Brain microvascular endothelial cell (primary cell): ENCODE measurements around the gene TMEM94.

Experiments
- DNase-seq: peaks from one replicate; pipeline ENCODE4 v3.0.0-alpha.2; 2020
- H3K27ac ChIP-seq: fragments of 250-450 bp; sonication (Bioruptor Pico); 2 replicates; pipeline ENCODE4 v1.5.1; 2020; ENCODE audit warnings: mild to moderate bottlenecking, moderate library complexity
- H3K27me3 ChIP-seq: fragments of 250-450 bp; sonication (Bioruptor Pico); replicated peaks from 2 replicates; pipeline ENCODE4 v1.5.1; 2020; ENCODE audit warnings: mild to moderate bottlenecking
- H3K36me3 ChIP-seq: fragments of 250-450 bp; sonication (Bioruptor Pico); replicated peaks from 2 replicates; pipeline ENCODE4 v1.5.1; 2020; ENCODE audit warnings: mild to moderate bottlenecking
- H3K4me3 ChIP-seq: 2 replicates; pipeline ENCODE4 v1.5.1; 2011; ENCODE audit warnings: low read depth, mild to moderate bottlenecking, control low read depth, low read length, moderate library complexity
- in situ Hi-C: cut with HindIII; loops from 2 replicates; pipeline ENCODE4 v1.10.0; 2017; ENCODE audit warnings: low sequenced_read_pairs, low pct_ligation_motif_present
- TF ChIP-seq, protein P1 (sequence below): IDR thresholded peaks from 2 replicates; pipeline ENCODE4 v1.5.1; 2011; ENCODE audit warnings: low read depth, mild to moderate bottlenecking, moderate library complexity, low read length, control low read depth, inconsistent platforms; ENCODE audit errors: missing control alignments

The TMEM94 gene

DNA sequence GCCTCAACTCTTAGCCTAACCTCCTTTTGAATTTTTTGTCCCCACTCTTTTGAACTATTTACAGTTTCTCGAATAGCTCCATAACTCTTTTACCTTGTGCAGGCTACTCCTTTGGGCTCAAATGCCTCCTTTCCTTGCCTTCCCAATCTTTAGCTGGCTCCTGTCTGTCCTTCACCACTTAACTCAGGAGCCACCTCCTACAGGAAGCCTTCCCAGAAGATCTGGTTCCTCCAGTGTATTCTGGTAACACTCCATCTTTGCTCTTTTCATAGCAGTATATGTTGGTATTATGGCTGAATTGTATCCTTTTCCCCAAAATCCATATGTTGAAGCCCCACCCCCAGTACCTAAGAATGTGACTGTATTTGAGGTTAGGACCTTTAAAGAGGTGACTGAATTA, 41.9 kb upstream of the TMEM94 start:
- TF ChIP-seq, protein P1, sequence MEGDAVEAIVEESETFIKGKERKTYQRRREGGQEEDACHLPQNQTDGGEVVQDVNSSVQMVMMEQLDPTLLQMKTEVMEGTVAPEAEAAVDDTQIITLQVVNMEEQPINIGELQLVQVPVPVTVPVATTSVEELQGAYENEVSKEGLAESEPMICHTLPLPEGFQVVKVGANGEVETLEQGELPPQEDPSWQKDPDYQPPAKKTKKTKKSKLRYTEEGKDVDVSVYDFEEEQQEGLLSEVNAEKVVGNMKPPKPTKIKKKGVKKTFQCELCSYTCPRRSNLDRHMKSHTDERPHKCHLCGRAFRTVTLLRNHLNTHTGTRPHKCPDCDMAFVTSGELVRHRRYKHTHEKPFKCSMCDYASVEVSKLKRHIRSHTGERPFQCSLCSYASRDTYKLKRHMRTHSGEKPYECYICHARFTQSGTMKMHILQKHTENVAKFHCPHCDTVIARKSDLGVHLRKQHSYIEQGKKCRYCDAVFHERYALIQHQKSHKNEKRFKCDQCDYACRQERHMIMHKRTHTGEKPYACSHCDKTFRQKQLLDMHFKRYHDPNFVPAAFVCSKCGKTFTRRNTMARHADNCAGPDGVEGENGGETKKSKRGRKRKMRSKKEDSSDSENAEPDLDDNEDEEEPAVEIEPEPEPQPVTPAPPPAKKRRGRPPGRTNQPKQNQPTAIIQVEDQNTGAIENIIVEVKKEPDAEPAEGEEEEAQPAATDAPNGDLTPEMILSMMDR: no peak
- Histone ChIP-seq H3K36me3 (no peaks in the 10 kb centered on the region), H3K27me3 (no peaks in the 10 kb centered on the region), H3K27ac (no peak overlapping the region), H3K4me3 (no peak overlapping the region)
- DNase-seq: no peak
- in situ Hi-C loops: no loop called here

DNA sequence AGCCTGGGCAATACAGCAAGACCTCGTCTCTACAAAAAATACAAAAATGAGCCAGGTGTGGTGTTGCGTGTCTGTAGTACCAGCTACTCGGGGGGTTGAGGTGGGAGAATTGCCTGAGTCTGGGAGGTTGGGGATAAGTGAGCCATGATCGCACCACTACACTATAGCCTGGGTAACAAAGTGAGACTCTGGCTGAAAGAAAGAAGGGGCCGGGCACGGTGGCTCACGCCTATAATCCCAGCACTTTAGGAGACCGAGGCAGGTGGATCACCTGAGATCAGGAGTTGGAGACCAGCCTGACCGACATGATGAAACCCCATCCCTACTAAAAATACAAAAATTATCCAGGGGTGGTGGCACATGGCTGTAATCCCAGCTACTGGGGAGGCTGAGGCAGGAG, 40.4 kb upstream of the TMEM94 start:
- Histone ChIP-seq H3K27ac (no peak overlapping the region), H3K27me3 (no peaks in the 10 kb centered on the region), H3K36me3 (no peaks in the 10 kb centered on the region), H3K4me3 (no peak overlapping the region)
- in situ Hi-C loops: no loop called here
- TF ChIP-seq, protein P1: no peak
- no peak for DNase-seq

DNA sequence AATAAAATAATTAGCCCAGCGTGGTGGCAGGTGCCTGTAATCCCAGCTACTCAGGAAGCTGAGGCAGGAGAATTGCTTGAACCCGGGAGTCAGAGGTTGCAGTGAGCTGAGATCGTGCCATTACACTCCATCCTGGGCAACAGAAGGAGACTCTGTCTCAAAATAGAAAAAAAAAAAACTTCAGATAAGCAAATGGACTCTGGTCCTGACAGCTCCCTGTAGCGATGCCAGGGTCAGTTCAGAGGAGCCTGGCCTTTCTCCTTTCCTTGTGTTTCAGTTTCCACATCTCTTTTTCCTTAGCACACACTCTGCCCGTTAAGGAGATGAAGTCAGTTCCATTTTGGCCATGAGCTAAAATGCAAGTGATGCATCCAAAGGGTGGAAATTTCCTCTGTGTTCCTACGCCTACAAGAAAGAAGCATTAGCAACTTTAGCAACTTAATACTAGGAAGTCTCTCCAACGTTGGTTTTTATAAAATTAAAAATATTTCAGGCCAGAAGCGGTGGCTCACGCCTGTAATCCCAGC, 39.3 kb upstream of the TMEM94 start:
- H3K36me3 ChIP-seq: no peaks in the 10 kb centered on the region
- H3K27ac ChIP-seq: no peak overlapping the region
- in situ Hi-C loops: no loop called here
- no peak for DNase-seq
- no peaks in the 10 kb centered on the region for H3K27me3 ChIP-seq
- no peak overlapping the region for H3K4me3 ChIP-seq
- TF ChIP-seq, protein P1: no peak

DNA sequence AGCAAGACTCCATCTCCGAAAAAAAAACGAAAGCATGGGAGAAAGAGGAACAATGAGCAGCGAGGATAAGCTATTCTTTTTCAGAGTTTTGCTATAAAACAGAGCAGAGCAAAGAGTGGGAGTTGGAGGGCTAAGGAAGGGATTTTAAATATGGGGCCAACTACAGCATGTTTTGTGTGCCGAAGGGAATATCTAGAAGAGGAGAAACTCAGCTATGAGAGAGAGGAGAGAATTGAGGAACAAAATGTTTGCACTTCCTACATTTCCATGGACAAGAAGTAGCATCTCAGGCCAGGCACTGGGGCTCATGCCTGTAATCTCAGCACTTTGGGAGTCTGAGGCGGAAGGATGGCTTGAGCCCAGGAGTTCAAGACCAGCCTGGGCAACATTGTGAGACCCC, 37.9 kb upstream of the TMEM94 start:
- H3K27ac ChIP-seq: no peak overlapping the region
- in situ Hi-C loops: no loop called here
- H3K36me3 ChIP-seq: no peaks in the 10 kb centered on the region
- TF ChIP-seq, protein P1: no peak
- H3K27me3 ChIP-seq: no peaks in the 10 kb centered on the region
- no peak for DNase-seq
- H3K4me3 ChIP-seq: no peak overlapping the region

DNA sequence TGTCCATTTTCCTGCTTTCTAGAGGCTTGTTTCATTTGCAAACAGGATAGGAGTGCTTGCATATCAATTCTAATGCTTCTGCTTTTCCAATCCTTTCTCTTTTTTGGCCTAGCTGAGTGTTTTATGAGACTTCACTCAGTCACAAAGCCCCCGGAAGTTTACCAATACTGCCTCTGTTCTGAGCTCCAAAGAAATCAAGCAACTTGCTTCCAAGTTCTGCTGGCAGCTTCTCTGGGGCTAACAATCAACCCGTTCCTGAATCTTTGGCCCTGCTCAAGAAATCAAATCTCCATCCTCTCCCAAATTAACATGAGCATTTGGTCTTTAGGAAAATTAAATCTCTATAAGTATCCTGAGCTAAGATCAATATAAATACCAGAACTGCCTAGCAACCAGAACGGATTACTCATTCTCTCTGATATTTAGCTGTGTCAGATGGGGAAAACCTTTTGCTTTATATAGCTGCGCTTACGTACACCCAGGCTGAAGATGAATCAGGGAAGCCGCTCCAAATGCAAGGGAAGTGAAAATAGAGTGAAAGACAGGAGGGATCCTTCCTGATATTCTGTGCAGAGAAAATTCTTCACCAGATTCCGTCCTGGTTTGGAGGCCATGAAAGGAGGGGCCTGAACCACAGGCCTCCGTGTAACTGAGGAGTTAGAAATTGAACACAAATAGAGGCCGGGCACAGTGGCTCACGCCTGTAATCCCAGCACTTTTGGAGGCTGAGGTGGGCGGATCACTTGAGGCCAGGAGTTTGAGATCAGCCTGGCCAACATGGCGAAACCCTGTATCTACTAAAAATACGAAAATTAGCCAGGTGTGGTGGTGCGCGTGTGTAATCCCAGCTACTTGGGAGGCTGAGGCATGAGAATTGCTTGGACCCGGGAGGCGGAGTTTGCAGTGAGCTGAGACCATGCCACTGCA, 27.6 kb upstream of the TMEM94 start:
- in situ Hi-C loops: no loop called here
- peak; percentile 92 for DNase-seq
- TF ChIP-seq, protein P1: no peak
- no peaks in the 10 kb centered on the region for H3K27me3 ChIP-seq
- H3K4me3 ChIP-seq: no peak overlapping the region
- no peaks in the 10 kb centered on the region for H3K36me3 ChIP-seq
- H3K27ac ChIP-seq: peak overlapping the region; percentile 80
